ENCODE data around the gene PRRT3. TPM values are rescaled to one million over a fixed set of nuclear protein-coding genes. Genes with fewer than 3 reads are reported as not detected.

PRRT3 gene
- 0.82 to 1.8 TPM (median 1.7 TPM) in 5 replicates for total RNA-seq (2022; extraction: Qiagen RNA extraction; ENCODE audit: low read depth)

DNA sequence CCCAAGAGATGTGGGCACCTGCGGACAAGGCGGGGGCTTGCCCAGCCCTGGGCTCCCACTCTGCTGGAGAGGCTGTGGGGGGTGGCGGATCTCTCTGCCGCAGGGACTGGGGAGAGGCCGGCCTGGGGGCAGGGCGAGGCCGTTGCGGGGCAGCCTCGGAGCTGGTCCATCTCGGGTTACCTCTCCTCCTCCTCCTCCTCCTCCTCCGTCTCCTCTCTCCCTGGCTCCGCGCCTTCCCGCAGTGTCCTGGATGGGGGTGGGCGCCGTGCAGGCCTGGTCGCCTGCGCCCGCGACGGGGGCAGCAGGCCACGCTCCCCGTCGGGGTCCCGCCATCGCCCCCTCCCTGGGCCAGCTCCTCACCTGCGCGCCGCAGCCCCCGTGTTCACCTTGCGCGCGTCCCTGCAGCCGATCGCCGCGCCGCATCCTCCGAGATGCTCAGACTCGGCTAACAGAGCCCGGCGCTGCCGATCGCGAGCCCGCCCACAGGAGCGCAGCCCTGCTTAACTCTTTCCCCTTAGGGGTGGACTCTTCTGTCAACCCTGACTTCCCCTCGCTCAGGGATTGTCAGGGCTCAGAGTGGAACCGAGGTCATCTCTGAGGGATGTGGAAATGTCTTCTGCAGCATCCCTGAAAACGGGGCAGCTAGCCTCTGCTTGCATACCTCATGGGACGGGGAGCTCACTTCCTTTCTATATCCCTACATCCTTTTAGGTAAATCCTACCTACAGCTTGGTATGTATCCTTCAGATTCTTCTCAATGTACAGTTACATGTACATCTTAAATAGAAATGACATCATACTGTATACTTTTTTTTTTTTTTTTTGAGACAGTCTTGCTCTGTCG, at the start of gene PRRT3:
Gene PRRT3, minus strand, starts transcription at position 447 of the 844 bp plus-strand sequence. CDS start 2,293 bp downstream, outside the sequence.

DNA sequence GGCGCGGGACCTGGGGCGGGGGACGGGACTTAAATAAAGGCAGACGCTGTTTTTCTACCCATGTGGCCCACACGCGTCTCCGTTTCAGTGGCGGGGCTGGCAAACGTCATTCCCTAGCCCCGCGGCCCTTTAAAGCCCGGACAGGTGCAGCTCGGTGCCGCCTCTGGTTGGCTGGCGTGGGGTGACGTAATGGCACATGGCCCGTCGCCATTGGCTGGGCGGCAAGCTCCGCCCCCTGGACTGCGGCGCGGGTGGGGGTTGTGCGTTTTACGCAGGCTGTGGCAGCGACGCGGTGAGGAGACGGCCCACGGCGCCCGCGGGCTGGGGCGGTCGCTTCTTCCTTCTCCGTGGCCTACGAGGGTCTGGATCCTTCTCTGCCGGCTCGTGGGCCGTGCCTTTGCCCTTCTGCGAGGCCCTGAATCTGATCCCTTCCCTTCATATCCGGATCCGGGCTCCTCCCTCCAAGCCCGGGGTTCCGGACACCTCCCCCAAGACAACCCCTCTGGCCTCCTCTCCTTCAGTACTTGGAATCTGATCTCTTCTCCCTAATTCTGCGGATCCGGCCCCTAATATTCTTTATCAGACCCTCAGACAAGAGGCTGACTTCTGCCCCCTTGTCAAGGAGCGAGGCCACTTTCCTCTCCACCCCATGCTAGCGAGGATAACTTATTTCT, 18.5 kb downstream of the PRRT3 start, which contains the start of gene CRELD1:
Gene CRELD1, plus strand, starts transcription at position 274 of the 674 bp plus-strand sequence. CDS start 605 bp downstream, outside the sequence.

DNA sequence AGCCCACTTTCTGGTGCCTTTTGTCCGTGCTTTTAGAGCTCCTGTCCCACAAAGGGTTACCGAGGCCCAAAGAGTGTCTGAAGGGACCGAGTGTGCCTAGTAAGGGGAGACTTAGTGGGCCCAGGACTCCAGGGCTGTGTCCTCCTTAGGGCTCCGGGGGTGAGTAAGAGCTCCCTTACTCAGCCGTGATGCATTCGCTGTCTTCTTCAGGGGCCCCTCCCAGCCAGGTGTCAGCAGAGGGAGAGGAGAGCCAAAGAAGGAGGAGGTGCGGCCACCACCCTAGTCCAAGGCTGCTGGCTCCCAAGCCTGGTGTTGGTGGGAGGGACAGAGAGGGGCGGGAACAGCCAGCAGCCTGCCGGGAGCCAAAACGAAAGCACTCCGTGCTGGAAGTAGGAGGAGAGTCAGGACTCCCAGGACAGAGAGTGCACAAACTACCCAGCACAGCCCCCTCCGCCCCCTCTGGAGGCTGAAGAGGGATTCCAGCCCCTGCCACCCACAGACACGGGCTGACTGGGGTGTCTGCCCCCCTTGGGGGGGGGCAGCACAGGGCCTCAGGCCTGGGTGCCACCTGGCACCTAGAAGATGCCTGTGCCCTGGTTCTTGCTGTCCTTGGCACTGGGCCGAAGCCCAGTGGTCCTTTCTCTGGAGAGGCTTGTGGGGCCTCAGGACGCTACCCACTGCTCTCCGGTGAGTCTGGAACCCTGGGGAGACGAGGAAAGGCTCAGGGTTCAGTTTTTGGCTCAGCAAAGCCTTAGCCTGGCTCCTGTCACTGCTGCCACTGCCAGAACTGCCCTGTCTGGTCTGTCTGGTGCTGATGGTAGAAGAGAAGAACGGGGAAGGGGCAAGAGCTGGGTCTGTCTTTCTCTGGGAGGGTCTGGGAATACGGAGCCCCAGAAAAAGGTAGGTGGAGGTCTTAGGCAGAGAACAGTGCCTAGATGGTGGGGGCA, 35.2 kb downstream of the PRRT3 start, which contains the start of gene IL17RC:
Gene IL17RC, plus strand, starts transcription at position 365 of the 947 bp plus-strand sequence. Its CDS starts 218 bp downstream, at position 583.

GRCh38 chr3:9902372-9903237, 49.6 kb downstream of the PRRT3 start, which contains the start of gene IL17RE:
Gene IL17RE (plus strand): TSS chr3:9902848. CDS start chr3:9902933, 85 bp downstream.

Other genes starting within 250 kb of the PRRT3 start
- 0.08 to 0.27 TPM (median 0.18 TPM) in 4 of 5 replicates, not detected in the other for gene CPNE9, start 248.6 kb downstream of the PRRT3 start, total RNA-seq (2022; extraction: Qiagen RNA extraction; ENCODE audit: low read depth)
- gene BRPF1, start 220.7 kb downstream of the PRRT3 start, total RNA-seq (2022; extraction: Qiagen RNA extraction; ENCODE audit: low read depth), result 16.1 to 19.8 TPM (median 18.8 TPM) in 5 replicates
- gene OGG1, start 202.5 kb downstream of the PRRT3 start, total RNA-seq (2022; extraction: Qiagen RNA extraction; ENCODE audit: low read depth), result 12.4 to 19.0 TPM (median 17.0 TPM) in 5 replicates
- gene CAMK1, start 182.5 kb downstream of the PRRT3 start, total RNA-seq (2022; extraction: Qiagen RNA extraction; ENCODE audit: low read depth), result 14.6 to 18.5 TPM (median 17.7 TPM) in 5 replicates
- 50.5 to 61.6 TPM (median 57.4 TPM) in 5 replicates for gene TADA3, start 159.9 kb downstream of the PRRT3 start, total RNA-seq (2022; extraction: Qiagen RNA extraction; ENCODE audit: low read depth)
- gene ARPC4, start 159.3 kb downstream of the PRRT3 start, total RNA-seq (2022; extraction: Qiagen RNA extraction; ENCODE audit: low read depth), result 143 to 238 TPM (median 179 TPM) in 5 replicates
- gene TTLL3, start 142.1 kb downstream of the PRRT3 start, total RNA-seq (2022; extraction: Qiagen RNA extraction; ENCODE audit: low read depth), result 4.8 to 7.9 TPM (median 6.8 TPM) in 5 replicates
- gene RPUSD3, start 108.4 kb downstream of the PRRT3 start, total RNA-seq (2022; extraction: Qiagen RNA extraction; ENCODE audit: low read depth), result 33.0 to 48.2 TPM (median 42.5 TPM) in 5 replicates
- gene CIDEC, start 72.2 kb downstream of the PRRT3 start, total RNA-seq (2022; extraction: Qiagen RNA extraction; ENCODE audit: low read depth), result 5.4 to 9.2 TPM (median 6.6 TPM) in 5 replicates
- 52.3 to 76.8 TPM (median 67.9 TPM) in 5 replicates for gene JAGN1, start 61.8 kb downstream of the PRRT3 start, total RNA-seq (2022; extraction: Qiagen RNA extraction; ENCODE audit: low read depth)
- gene IL17RE, start 49.6 kb downstream of the PRRT3 start, total RNA-seq (2022; extraction: Qiagen RNA extraction; ENCODE audit: low read depth), result 0.88 to 1.8 TPM (median 1.5 TPM) in 5 replicates
- gene IL17RC, start 35.3 kb downstream of the PRRT3 start, total RNA-seq (2022; extraction: Qiagen RNA extraction; ENCODE audit: low read depth), result 11.9 to 16.6 TPM (median 13.0 TPM) in 5 replicates
- gene CRELD1, start 18.6 kb downstream of the PRRT3 start, total RNA-seq (2022; extraction: Qiagen RNA extraction; ENCODE audit: low read depth), result 8.4 to 12.0 TPM (median 11.6 TPM) in 5 replicates
- 112 to 132 TPM (median 117 TPM) in 5 replicates for gene EMC3, start 34.4 kb upstream of the PRRT3 start, total RNA-seq (2022; extraction: Qiagen RNA extraction; ENCODE audit: low read depth)
- 14.3 to 25.2 TPM (median 17.6 TPM) in 5 replicates for gene FANCD2, start 74.0 kb upstream of the PRRT3 start, total RNA-seq (2022; extraction: Qiagen RNA extraction; ENCODE audit: low read depth)
- not detected in 5 replicates for gene FANCD2OS, start 155.8 kb upstream of the PRRT3 start, total RNA-seq (2022; extraction: Qiagen RNA extraction; ENCODE audit: low read depth)
- gene BRK1, start 163.3 kb upstream of the PRRT3 start, total RNA-seq (2022; extraction: Qiagen RNA extraction; ENCODE audit: low read depth), result 160 to 198 TPM (median 181 TPM) in 5 replicates
- 21.2 to 36.7 TPM (median 35.0 TPM) in 5 replicates for gene VHL, start 189.4 kb upstream of the PRRT3 start, total RNA-seq (2022; extraction: Qiagen RNA extraction; ENCODE audit: low read depth)
- gene IRAK2, start 212.5 kb upstream of the PRRT3 start, total RNA-seq (2022; extraction: Qiagen RNA extraction; ENCODE audit: low read depth), result 26.7 to 32.0 TPM (median 28.4 TPM) in 5 replicates